Measurements from ENCODE around the gene LAMA3.

DNA sequence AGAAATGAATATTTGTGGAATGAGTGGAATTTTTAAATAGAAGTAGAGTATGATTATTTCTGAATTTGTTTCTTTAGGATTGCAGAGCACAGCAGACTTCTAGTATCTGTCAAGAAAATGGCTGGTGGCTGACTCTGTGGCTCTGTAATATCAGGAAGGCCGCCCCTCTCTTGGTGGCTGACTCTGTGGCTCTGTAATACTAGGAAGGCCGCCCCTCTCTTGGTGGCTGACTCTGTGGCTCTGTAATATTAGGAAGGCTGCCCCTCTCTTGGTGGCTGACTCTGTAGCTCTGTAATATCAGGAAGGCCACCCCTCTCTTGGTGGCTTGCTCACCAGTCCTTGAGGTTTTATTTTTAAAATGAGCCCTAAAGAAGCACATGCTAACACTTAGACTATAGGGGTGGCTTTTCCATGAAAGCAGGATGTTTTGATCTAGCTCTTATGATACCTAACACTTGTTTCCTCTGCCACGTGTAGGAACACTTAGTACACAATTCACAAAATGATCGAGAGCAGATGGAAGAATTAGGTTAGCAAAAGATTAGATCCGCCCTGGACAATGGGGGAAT is 240.2 kb downstream of the LAMA3 start:
- TF ChIP-seq, protein P1, sequence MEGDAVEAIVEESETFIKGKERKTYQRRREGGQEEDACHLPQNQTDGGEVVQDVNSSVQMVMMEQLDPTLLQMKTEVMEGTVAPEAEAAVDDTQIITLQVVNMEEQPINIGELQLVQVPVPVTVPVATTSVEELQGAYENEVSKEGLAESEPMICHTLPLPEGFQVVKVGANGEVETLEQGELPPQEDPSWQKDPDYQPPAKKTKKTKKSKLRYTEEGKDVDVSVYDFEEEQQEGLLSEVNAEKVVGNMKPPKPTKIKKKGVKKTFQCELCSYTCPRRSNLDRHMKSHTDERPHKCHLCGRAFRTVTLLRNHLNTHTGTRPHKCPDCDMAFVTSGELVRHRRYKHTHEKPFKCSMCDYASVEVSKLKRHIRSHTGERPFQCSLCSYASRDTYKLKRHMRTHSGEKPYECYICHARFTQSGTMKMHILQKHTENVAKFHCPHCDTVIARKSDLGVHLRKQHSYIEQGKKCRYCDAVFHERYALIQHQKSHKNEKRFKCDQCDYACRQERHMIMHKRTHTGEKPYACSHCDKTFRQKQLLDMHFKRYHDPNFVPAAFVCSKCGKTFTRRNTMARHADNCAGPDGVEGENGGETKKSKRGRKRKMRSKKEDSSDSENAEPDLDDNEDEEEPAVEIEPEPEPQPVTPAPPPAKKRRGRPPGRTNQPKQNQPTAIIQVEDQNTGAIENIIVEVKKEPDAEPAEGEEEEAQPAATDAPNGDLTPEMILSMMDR (IDR thresholded peaks at IDR 0.05; ENCODE audit: borderline replicate concordance, extremely low read depth, low read length, poor library complexity, severe bottlenecking) = no peak
- TF ChIP-seq EZH2 (IDR thresholded peaks at IDR 0.05; ENCODE audit: borderline replicate concordance, low read depth, low read length, severe bottlenecking) = no peak

All from DND-41 (cell line).